ENCODE data around the gene ADGRD2.

ADGRD2 gene

DNA sequence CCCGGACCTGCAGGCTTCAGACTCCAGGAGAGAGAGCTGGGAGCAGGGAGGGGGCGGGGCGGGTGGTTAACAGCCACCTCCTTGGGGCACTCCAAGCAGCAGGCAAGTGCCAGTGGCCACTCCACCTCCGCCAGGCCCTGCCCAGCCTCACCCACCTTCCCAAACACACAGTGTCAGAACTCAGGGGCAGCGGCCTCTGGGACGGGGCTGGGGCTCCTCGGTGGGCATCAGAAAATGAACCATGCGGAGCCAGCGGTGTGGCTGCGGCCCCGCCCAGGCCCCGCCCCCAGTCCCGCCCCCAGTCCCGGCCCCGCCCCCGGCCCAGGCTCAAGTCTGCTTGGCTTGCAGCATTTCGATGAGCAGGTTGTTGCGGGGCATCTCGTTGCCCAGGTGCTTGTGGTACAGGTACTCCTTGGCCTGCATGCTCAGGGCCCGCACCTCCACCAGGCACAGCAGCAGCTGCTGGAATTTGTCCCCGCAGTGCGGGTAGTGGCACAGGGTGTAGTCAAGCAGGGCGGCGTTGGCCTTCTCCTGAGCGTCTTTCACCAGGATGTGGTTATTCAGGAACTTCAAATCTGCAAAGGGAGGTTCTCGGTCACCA, 32.3 kb downstream of the ADGRD2 start:
- no peak for DNase-seq

DNA sequence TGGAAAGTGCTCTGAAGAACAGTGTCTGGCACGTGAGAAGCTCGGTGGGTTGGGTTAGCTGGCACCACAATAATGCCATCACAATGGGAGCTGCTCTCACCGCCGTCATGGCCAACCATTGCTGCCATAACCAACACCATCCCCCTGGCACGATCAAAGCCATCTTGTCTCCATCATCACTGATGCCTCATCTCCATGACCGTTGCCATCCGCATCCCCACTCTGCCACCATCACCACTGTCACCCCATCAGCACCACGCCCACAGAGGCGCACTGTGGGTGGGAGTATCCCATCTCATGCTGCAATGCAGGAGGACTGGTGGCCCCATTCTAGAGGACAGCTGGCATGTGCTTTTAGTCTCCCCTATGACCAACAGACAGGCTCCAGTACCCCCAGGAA, 33.2 kb downstream of the ADGRD2 start:
- DNase-seq: no peak

DNA sequence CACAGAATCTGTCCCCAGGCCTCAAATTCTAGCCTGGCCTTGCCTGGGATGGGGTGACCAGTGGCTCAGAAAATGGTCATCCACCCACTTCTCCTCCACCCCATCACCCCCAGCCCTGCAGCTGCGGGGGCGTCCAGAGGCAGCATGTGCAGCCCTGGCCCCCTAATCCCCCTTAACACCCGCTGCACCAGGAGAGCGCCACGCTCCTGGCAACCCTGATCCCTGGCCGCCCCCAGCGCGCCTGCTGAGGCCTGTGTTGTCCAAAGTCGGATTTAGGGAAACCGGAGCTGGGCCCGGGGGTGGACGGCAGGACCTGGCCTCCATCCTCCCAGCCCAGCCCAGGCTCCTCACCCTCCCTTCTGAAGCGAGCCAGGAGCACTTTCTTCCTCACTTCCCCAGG, 35.0 kb downstream of the ADGRD2 start:
- DNase-seq: no peak

DNA sequence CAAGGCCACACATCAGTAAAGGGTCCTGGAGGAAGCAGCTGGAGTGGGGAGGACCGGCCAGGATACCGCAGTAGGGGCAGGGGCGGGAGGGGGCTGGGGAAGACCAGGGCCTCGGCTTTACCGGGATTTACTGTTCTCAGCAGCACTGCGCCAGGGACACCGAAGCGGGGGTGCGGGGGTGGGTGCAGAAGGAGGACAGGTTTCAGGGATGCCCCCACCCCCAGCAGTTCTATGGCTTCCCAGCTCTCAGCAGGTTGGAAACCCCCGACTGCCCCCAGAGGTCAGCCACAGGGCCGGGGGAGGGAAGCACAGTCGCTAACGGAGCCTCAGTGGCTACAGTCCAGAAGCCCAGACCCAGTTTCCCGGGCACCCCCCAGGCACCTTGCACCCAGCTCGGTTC, 35.7 kb downstream of the ADGRD2 start:
- no peak for DNase-seq

DNA sequence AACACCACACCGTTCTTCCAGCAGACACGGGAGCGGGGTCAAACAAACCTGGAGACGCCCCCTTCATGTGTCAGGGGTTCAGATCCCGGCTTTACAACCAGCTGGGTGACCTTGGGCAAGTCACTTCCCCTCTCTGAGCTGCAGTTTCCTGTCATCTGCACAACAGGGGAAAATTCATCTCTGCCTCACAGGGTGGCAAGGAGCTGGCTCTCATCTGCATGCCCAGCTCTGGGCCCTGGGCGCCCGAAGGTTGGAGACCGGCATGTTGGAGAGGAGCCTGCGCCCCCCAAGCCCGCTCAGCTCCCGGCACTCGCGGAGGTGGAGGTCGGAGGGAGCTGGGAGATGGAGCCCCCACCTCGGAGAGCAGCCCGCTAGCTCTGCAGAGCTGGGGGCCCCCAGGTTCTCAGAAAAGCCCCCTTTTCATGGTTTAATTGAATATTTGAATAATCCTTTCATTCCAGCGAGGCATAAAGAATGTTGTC, 36.6 kb downstream of the ADGRD2 start:
- DNase-seq: no peak

DNA sequence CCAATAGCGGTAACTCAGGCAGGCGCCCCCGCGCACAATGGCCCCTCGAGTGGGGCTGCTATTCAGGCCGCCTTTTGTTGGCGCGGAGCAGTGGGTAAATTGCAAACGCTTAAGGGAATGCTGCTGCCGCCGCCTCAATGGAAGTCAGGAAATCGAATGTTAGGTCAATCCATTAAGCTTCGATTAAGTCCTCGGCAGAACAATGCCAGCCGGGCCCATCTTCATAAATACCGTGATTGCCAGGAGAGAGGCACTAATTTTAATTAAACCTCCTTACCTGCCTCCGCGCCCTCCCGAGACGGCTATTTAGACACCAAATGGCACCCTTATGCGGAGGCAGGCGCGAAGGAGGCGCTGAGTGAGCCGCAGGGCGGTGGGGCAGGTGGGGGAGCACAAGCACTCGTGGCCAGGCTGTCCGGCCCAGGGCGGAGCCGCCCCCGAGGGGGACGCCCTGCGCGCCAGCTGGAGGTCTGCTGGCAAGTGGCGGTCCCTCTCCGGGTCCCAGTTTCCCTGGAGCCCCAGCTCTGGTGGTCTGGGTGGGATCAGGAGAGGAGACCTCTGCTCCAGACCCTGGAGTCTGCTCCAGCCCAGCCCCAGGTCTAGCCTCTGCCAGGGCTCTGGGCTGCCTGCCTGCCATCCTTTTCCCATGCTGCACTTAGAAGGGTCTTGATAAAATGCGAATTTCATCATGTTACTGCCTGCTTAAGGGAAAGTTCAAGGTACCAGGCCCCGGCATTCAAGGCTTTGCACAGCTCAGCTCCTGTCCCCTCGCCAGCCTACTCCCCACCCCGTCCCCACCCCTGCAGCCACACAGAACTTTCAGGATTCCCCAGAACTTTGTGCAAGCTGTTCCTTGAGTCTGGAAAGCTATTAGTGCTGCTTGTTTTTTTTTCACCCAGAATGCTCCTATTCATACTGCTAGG, 37.3 kb downstream of the ADGRD2 start:
- DNase-seq: no peak

DNA sequence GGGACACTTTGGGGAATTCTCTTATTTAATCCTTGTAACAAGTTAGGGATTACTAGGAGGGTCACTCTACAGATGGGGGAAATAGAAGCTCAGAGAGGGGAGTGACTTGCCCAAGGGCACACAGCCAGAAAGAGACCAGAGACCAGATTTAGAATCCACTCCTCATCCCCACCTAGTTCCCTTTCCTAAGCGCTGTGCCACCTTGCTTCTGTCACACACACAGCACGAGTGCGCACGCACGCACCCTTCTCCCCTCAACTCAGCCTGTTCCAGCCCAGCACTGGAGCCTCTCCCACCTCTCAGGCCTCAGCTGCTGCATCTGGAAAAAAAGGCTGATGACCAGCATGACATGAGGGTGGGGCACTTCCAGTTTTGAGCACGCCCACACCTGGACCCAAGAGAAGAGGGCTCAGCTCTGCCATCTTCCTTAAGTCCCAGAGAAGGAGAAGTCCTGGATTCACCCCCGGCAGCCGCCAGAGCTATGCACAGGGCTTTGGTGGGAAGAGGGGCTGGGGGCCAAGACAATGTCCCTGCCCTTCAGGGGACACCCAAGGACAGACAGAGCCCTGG, 38.5 kb downstream of the ADGRD2 start:
- DNase-seq: no peak

DNA sequence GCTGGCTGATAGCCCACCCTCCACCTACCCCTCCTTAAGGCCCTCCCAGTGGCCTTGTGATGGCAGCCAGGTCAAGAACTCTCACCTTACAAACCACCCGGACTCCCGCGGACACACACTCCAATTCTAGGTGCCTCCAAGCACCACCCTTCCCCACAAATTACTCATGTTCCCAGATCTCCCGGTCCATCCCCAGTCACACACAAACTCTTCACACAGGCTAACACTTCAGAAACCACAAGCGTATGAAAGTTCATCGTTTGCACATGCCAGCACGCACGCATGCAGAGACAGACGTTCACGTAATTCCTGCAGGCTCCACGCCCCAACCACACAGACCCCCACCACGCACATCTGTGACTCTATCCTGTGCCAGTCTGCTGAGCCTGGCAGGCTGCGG, 39.0 kb downstream of the ADGRD2 start:
- DNase-seq: no peak

DNA sequence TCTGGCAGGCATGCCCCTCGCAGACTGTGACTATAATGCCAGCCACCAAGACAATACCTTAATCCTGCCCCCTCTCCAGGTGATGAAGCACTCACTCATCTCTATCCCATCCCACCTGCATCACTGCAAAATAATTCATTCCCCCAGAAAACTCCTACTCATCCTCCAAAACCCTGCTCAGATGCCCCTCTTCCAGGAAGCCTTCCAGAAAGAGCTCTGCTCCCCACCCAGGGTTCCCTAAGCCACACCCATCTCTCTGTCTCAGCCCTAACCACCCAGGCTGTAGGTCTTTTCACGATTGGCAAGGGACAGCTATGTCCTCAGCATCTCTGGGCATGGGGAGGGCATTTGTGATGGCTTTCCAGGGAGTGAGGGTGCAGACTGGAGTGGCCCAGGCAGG, 39.8 kb downstream of the ADGRD2 start:
- no peak for DNase-seq

DNA sequence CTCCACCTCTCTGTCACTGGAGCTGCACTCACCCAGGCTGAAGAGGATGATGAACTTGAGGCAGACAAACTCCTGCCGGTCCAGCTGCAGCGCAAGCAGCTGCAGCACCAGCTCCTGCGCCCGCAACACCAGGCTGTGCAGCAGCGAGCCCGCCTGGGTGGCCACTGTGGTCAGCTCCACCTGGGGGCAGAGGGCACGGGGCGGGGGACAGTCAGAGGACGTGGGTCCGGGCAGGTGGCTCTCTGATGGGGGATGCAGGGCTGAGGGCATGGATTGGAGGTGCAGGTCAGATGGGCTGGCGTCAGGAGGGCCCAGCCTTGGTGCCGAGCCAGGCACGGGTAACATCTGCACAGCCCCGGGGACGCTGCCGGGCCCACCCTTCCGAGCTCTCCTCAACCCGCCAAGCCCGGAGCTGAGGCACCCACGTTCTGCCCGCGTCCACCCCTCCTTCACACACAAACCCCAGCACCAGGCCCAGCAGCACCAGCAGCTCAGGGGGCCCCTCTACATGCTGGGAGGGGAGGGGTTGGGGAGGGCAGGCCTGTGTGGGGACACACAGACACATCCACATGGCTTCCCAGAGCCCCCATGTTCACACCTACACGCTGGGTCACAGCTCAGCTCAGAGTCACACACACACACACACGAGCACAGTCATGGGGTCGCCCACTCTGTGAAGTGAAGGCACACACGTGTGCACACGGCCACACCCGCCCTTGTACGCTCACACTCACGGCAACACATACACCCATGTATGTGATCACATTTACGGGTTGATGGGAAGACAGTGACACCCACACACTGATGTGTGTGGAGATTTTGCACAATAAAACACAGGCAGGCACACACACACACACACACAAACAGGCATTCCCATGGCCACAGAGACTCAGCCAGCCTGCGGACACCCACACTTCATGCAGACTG, 41.1 kb downstream of the ADGRD2 start:
- DNase-seq: no peak

DNA sequence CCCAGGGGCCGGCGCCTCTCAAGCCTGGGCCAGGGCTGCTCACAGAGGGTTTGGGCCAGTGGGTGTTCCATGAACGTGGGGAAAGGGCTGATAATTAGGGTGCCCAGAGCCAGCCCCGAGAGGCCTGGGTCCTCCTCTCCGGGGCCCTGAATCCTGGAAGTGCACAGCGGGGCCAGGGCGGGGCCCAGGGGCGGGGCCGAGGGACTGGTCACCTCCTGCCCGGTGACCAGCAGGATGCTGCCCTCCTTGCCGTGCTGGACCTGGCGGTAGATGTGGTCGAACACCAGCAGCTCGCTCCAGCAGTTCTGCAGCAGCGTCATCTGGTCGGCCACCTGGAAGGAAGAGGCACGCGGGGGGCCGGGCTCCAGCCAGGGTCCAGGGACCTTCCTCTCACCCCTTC, 42.6 kb downstream of the ADGRD2 start:
- no peak for DNase-seq

DNA sequence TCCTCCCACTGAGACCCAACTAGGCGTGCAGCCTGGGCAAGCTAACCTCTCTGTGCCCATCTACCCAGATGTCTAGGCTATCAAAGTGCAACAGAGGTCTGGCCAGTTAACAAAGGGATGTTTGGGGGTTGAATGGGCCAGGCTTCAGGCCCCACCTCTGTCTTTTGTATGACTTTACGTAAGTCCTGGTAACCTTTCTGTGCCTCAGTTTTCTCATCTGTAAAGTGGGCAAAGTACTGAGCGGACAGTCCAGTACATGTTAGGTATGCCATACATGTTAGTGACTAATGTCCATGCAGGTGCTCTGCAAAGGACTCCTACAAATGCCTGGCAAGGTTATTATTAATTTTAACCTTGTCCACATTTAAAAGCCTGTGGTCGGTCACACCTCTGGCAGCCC, 43.0 kb downstream of the ADGRD2 start:
- no peak for DNase-seq

DNA sequence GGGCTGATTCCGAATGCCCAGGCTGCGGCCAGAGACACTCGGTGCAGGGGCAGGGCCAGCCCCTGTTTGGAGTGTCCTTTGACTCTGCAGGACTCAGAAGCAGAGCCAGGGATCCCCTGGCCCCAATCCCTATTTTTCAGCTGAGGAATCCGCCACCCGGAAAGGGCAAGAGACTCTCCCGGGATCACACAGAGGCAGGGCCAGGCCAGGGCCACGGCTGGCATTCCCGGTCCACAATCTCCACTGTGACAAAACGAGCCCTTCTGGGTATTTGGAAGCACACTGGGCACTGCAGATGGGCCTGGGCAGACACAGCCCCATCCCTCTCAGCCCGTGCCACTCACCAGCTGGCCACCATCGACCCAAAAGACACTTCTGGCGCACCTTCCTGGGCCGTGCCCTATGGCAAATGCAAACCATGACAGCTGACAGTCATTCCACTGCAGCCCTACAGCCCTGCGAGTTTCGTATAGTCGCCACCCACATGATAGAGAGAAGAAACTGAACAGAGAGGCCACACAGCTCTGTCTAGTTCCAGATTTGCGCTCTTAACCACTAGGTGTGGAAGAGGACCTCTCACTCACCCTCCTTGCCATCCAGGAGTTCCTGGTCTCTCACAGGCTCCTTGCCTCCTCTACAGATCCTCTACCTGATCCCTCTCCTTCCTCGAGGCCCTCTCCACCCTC, 43.7 kb downstream of the ADGRD2 start:
- no peak for DNase-seq

DNA sequence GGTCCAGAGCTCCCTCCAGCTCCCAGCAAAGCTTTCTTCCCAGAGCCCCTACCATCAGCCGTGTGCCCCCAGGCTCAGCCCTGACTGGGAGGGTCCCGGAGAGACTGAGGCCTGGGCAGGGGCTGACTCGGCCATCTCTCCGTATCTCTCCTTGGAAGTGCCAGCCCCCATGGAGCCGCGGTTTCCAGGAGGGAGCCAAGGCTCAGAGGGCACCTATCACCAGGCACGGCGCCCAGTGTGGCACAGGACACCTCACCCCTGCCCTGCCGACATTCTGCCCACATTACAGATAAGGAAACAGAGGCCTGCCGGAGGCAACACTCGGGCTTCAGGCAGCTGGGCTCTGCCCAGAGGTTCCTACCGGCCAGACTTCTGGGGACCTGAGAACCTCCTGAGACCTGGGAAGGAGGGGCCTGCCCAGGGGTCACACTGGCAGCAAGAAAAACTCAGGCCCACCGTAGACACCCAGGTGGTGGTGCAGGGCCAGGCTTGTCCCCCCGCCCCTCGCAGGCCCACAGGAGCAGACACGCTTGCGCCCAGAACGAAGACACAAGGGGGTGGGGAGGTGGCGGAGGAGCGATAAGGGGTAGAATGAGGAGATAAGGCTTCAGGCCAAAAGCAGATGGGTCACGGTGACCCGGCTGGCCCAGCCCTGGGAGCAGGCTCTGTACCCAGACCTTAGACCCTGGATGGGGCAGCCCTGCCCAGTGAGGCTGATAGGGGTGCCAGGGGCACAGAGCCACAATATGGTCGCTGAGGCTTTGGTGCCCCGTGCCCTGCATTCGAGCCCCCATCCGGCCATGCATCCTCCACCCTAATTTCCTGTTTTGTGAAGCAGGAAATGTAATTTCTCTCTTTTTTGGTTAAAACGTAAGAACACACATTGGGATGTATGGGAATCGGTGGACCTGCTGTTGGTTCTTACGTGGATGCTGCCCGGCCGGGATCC, 45.1 kb downstream of the ADGRD2 start:
- no peak for DNase-seq

DNA sequence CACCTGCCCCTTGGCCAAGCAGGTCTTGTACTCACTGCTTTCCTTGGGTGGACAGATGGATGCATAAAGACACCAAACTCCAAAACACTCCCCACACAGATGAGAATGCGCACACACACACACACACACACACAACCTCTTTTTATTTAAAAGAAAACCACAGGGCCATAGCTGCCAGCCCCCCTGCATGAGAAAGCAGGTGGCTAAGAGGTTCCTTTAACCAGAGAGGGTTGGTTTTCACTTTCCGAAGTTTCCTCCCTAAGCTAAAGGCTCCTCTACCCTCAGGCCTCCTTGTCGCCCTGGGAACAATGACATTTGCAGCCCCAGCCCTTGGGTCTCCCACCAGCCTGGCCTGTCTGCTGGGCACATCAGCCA, 45.8 kb downstream of the ADGRD2 start:
- no peak for DNase-seq

DNA sequence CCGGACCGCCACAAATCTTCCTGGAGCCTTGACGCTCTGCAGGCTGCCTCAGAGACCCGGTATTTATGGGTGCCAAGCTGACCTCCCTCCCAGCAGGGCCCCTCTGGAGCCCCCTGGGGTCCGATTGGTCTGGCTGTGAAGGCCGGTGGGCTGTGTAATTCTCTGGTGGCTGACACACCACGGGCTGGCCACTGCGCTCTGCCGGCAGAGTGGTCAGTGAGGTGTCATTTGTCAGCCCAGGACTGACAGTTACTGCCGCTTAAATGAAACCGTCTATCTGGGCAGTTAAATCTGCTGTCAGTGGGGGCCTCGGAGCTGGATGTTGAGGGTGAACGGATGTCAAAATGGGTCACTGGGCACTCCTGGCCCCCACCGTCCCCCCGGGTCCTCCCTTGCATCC, 46.2 kb downstream of the ADGRD2 start:
- no peak for DNase-seq

DNA sequence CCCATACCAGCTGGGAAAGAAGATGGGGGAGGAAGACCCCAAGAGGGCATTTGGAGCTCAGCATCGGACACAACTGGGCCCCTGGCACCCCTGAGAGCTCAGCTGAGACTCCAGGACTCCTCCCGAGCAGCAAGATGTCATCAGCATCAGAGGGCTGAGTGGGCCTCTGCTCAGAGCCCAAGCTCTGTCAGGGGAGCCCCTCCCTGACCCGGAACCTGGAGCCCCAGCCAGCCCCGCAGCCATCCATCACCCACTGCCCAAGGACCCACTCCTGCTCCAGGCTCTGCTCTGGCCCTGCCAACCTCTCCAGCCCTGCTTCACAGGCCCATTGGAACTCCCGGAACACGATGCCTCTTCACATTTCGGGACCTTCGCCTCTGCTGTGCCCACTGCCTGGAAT, 47.2 kb downstream of the ADGRD2 start:
- DNase-seq: no peak

DNA sequence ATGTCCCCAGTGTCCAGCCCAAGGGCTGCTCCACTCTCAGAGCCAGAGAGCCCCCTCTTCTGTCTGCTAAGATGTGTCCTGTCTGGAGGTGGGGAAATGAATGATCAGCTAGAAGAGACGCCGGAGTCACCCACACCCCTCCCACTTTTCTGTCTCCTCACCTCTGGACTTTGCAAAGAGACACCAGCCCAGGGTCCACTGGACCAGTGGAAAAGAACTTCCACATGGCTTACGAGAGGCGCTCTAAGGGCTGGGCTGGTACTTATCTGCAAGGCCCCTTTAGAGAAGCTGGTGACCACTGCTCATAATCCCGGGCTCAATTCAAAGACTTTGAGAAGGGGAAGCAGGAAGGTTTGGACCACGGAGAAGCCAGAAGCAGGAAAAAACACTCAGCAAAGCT, 47.8 kb downstream of the ADGRD2 start:
- DNase-seq: no peak

DNA sequence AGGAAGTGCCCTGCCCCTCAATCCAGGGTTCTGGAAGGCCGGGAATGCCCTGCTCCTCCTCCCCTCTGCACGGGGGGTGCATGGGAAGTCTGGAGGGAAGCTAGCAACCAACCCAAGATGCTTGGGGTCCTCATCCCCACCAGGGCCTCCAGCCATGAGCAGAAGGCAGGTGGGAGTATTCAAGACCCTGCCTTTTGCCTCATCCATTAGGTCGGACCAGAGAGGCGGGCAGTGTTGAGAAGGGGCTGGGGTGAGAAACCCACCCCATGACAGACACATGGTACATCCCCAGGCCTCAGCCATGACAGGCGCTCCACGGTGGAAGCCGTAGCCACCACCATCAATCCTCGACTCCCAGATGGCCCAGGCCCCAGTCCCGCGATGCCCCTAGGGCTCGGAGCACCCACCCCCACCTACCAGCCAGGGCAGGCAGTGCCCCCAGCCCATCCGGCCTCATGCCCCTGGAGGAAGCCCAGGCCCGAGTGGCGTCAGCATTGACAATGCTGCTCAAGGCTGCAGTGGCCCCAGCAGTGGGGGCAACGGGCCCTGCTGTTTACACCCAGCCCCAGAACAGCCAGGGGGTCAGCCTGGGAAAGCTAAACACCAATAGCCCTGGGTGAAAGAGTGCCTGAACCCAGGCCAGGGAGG, 48.4 kb downstream of the ADGRD2 start:
- no peak for DNase-seq

DNA sequence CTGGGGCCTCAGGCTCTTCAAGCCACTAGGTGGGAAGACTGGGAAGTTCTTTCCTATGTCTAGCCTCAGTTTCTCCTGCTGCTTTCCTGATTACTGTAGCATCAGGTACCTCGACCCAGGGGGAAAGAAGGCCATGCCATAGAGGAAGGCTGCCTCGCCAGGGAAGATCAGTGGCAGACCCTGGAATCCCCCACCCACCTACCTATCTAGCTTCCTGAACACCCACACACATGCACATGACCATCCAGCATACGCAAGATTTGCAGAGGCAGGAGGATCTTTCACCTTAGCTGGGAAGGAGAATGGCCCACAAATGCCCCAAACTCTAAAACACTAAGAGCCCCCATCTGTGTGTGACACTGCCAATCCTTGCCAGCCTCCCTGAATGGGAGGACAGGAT, 49.0 kb downstream of the ADGRD2 start:
- DNase-seq: no peak

Data from stimulated activated CD4-positive, alpha-beta T cell treated with anti-CD3 and anti-CD28 coated beads, Interleukin-1b, Interleukin-23, amount 100 ng/mL, for 48 hours (primary cell).